Stimulated activated CD8-positive, alpha-beta memory T cell treated with anti-CD3 and anti-CD28 coated beads, Interleukin-15, amount 100 ng/mL, for 24 hours (primary cell): ENCODE measurements around the gene FASTK.

Experiments
- DNase-seq: peaks from one replicate; pipeline ENCODE4 v3.0.0-alpha.2; 2020; ENCODE audit warnings: low read depth

Gene FASTK

DNA sequence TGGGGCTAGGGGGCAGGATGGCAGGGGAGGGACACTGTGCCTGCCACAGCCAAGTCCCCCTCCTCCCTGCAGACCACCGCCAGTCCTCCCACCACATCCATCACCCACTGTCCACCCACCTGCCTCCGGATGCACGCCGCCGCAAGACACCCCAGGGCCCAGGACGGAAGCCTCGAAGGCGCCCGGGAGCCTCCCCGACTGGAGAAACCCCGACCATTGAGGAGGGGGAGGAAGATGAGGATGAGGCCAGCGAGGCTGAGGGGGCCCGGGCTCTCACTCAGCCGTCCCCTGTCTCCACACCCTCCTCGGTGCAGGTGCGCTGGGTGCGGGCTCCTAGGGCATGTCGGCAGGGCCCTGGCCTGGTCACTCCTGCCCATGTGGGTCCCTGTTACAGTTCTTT, 16.2 kb downstream of the FASTK start:
- no peak for DNase-seq

DNA sequence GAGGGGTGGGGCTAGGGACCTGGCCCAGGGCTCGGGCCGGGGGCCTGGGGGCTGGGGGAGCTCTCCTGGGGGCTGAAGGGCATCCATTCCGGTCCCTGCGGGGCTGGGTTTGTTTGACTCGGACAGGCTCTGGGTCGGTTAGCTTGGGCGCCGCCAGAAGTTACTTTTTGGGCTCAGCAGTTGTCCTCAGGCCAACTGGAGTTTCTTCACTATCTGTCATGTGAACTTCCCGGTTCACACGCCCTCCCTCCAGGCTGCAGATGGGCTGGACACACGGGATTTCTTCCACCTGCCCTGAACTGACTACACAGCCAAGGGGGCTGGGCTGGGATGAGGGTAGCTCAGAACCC, 17.4 kb downstream of the FASTK start:
- no peak for DNase-seq

DNA sequence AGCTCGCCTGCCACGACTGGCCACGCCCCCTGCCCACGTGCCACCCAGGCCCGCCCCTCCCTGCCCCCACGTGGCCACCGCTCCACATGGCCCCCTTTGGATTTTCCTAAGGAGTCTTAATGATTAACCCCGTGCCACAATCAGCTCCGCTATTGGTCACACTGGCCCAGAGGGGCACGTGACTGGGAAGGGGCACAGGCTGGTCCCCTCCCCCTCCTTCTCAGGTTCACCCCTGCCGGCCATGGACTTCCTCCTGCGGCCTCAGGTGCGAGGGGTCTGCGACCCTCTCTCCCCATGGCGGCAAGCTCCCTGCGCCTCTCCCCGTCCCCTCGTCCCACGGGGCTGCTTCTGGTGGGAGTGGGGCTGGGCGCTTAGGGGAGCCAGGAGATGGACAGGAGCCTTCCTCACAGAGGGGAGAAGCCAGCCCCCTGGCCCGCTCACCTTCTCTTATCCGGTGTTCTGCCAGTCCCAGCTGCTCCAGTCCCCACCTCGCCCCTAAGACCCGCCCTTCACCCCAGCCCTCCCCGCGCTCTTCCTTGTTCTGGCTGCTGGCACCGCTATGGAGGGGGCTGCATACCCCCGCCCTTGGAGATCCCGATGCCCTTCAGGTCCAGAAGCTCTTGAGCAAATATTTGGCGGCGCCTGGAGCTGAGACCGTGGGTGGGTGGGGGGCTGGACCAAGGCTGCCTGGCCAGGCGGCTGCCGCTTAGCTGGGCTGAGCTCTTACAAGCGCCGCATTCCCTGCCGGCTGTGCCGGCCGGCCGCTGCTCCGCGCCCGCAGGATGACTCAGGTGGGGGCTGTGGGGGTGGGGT, 18.0 kb downstream of the FASTK start:
- no peak for DNase-seq

DNA sequence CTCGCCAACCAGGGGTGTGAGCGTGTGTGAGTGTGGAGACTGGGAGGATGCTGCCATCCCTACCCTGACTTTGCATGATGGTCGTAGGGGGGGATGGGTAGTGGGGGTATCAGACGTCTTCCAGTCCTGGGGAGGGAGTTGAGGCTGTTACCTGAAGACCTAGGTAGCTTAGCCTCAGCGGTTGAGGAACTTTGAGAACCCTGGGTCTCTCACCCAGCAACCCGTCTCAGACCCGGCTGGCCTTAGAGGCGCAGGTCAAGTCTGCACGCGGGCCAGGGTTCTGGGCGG, 18.6 kb downstream of the FASTK start:
- DNase-seq: no peak

DNA sequence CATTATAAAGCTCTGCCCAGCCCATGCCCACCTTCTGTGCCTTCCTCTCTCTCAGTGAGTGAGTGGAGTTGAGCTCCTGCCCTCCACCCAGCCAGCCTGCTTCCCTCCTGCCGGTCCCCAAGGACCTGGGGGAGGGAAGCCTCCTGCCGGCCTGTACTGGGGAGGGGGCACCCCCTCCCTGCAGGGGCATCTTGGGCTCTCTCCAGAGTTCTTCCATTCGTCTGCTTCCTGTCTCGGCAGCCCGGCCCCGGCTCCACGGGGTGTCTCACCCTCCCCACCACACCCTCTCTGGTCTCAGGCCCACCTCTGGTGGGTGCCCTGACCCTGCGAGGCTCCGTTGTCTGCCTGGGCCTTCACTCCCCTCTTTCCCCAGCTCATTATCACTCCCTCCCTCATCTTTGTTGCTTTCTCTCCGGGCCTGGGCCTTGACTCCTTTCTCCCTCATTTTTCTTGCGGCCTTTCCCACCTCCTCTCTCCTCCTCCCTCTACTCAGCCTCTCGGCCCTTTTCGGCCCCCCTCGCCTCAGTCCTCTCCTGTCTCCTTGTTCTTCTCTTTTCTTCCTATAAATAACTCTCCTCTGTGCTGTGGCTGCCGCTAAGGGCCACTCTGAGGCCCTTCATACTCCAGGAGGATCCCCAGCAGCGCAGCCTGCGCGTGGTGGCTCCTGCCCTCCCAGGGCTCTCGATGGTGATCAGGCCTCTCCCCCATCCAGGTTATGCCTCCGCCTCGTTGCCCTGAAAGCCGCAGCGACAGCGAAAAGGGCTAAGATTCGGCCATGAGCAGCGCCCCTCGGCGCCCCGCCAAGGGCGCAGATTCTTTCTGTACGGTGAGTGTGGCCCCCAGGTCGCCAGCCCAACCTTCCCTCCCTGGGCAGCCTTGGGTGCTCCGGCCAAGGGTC, 19.1 kb downstream of the FASTK start:
- DNase-seq: no peak

DNA sequence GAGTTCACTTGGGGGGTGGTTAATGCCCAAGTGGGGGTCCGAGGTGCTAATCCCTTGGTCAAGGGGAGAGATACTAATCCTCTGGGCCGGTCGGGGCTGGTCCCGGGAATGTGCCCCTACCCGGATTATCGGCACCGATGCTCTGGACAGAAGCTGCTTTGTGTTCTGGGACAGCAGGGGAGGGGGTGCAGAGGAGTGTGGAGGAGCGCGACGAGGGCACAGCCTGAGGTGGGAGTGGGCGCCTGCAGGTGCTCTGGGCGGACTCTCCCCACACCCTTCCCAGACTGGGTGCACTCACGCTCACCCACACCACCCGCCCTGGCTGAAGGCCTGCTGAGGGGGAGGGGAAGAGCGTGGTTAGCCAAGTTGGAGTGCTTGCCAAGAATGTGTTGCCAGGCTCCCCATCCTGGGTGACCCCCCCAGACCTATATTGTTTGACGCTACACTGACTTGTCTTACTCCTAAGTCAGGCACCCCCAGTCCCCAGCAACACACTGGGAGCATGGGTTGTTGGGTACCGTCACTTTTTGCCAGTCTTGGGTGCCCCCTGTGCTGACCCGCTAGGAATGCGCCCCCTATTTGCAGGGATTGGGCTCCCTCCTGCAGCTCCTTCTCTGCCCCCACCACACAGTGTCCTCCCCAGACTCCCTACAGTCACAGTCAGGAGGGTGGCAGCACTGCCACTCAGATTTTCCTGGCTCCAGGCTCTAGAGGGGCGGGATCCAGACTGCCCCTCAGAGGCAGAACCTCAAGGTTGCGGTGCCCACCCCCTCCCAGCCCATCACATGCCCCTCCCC, 20.0 kb downstream of the FASTK start:
- no peak for DNase-seq

DNA sequence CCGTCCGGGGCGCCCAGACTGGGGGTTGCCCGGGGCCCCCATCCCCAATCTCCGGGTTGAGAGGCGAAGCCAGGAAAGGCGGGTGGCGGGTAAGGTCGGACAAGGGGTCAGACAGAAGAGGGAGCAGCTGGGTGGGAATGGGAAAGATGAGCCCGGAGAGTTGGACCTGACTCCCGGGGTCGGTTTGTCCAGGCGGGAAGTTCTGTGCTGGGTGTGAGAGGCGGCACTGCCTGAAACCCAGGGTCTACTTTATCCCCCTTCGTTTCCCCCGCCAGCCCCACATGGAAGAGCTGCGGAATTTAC, 20.5 kb downstream of the FASTK start:
- no peak for DNase-seq

DNA sequence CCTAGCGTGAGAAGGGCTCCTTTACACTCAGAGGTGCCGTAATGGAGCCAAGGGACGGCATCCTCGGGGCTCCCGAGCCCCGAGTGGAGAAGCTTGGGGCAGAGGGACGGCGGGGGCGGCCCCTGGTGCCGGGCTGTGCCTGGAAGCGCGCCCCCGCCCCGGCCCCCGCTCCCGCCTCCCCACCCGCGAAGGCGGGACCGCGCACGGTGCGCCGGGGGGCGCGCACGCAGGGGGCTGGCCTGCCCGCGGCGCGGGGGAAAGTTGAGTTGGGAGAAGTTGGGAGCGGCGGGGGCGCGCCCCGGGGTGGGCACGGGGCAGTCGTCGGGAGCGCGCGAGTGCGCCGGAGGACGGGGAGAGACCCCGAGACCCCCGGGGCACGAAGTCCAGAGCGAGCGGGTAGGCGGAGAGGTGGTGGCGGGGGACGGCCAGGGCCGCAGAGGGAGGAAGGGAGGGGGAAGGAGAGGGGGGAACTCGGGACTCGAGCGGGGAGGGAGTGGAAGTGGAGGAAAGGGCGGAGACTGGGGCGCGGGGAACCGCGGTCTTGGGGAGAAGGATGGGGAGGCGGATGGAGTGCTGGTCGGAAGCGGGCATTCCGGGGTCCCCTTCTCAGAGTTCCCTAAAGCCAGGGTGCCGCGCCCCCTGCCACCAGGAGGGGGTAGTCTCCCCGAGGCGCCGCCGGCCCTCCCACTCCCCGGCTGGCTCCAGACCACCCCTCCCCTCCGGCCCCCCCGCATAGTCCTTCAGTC, 21.1 kb downstream of the FASTK start, which contains the start of gene SLC4A2:
Gene SLC4A2, plus strand, starts transcription at position 223 of the 746 bp plus-strand sequence. CDS start 2,399 bp downstream, outside the sequence.
- DNase-seq: peak; percentile 64

DNA sequence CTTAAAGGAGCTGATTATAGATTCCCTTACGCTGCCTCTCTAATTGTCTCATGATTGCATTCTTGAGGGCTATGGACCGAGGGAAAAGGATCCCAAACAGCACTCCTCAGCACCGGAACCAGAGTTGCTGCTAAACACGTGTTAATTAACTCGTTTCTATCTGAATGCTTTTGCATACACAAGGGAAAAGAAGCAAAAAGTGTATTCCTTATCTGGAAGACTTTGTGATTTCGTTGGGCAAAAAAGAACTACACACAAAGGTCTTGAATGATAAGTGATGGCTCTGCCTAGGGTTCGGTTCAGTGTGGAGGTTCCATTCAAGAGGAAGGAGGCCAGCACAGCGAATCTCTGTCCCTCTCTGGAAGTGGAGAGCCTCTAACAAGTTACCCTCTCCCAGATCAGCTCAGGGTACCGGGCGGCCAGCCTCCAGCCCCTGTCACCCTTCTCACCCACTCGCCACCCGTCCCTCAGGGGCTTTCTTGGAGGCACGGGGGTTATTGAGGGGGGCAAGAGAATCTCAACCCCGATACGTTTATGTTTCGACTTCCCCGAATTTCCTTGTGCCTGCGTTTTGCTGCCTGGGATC, 21.7 kb downstream of the FASTK start:
- no peak for DNase-seq

DNA sequence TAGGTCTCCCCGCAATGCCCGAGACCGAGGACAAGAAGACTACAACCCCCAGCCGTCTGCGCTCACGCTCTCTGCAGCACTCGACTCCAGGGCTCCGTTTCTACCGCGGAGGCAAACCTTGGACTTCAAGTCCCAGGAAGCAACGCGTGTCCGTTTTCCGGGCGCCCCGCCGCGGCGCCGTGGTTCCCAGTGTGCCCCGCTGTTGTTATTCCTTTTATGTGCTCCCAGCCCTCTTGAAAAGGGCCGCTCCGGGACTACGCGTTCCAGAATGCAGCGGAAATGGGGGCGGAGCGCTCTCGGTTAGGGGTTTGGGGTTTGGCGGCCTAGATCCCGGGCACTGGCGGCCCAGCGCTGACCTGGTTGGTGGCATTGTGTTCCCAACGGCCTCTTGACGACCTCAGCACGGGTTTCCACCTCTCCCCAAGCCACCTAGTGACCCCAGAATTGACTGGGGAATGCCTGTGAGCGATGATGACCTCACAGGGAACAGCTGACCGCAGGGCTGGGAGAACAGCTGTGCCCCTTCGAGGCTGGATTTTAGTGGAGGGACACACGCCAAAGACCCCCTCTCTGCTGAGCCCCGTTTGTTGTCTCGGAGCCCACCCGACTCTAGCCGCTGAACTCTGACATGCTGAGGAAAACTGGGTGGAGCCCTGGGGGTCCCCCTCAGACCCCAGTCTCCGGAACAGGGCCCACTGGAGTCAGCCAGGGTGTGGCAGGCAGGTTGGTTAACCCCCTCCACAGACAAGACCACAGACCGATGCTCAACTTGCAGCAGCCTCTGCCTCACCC, 22.4 kb downstream of the FASTK start:
- peak; percentile 81 for DNase-seq

DNA sequence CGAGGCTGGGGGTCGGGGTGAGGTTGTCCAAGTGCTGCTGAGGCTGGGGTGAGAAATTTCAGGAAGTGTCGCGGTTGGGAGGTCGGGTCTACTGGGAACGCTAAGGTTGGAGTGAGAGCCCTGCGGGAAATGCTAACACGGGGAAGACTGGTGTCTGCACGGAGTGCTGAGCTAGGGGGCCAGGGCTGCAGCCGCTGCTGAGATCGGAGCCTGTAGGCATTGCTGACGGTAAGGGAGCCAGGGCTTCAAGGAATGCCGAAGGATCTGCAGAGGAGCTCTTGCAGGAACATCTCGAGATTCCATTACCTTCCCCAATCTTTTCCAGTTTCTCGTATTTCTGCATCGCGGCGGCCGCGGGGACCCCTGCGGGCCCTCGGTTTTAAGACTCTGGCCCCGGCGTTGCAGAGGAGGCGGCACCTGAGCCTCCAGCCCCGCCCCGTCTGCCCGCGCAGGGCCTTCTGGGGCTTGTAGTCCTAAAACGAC, 23.1 kb downstream of the FASTK start, which contains the start of gene CDK5:
Gene CDK5, minus strand, starts transcription at position 392 of the 483 bp plus-strand sequence. Its CDS starts 49 bp downstream, at position 343.
- no peak for DNase-seq

DNA sequence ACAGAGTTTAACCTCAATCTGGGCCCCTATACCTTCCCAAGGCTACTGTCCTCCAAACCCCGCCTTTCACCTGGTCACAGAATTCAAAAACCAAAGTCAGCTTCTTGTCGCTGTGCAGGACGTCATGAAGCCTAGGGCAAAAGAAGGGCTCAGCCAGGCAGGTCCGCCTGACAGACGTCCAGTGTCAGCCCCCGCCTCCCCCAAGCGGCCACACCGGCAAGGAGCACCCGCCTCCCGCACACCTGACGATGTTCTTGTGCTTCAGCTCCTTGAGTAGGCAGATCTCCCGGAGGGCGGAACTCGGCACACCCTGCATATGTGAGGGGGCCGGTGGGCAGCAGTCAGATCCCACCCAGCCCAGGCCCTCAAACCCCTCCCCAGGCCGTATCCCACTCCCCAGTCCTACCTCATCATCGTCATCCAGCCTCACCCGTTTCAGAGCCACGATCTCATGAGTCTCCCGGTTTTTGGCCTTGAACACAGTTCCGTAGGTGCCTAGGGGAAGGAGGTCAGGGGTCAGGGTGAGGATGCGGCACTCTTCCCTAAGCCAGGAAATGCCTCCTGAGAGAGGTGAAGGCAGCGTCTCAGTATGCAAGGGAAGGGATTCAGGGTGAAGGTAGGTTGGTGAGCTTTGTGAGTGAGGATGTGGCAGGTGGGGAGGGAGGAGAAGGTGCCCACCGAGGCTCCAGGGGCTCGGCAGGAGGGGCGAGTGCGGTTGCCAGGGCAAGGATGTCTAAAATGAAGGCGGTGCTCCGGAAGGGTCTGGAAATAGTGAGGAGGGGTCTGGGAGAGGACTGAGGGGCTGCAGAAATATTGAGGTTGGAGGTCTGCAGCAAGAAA, 23.7 kb downstream of the FASTK start:
- no peak for DNase-seq

DNA sequence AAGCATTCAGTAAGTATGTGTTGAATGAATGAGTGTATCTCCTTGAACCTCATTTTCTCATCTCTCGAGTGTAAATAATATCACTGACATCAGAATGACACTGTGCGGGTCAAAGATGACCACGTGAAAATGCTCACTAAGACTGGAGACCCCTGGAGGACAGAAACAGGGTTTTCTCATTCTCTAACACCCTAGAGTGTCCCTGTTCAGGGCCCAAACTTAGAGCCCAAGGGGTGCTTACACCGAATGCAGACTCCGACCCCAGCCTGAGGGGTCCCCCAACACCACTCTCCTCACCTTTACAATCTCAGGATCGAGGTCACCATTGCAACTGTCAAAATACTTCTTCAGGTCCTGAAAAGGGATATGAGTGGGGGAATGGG, 24.3 kb downstream of the FASTK start:
- no peak for DNase-seq

DNA sequence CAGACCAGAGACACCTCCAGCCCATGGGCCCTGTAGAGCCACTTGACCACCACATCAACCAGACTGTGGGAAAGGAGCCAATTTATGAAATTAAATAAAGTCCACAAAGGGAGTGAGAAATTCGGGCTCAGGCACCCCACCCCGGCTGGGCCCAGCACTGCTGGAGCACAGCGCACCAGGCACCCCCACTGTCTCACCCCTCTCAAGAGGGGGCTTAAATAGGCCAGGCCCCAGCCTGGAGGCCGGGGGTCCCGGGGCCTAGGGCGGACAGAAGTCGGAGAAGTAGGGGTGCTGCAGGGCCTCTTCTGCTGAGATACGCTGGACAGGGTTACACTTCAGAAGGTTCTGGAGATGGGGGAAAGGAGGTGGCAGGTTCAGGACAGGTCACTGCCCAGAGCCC, 26.9 kb downstream of the FASTK start:
- no peak for DNase-seq

DNA sequence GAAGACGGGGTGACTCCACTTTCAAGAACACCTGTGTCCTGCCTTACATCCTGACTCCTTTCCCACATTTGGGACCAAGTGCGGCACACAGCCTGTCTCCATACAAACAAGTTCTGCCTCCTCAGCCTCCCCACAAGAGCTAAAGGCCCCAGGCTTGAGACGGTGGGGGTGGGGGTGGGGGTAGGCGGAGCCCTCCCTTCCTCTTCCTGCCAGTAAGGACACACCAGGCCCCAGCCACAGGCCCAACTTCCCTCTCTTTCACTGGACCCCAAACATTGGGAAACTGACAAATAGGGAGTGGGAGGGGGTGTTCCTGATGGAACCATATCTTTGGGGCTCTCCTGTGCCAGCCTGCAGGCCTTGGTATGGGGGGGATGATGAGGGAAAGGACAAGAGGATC, 27.5 kb downstream of the FASTK start:
- no peak for DNase-seq

DNA sequence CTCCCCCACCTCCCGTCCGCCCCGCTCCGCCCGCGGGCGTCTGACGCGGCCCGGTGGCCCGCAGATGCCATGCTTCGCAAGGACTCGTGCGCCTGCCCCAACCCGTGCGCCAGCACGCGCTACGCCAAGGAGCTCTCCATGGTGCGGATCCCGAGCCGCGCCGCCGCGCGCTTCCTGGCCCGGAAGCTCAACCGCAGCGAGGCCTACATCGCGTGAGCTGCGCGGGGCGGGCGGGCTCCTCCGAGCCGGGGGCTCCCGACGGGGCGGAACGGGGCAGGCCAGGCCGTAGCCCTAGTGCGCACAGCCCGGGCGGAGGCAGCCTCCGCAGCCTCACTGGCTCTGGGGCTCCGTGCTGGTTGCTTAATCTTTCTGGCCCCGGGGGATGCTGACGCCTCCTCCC, 29.5 kb downstream of the FASTK start:
- DNase-seq: no peak

DNA sequence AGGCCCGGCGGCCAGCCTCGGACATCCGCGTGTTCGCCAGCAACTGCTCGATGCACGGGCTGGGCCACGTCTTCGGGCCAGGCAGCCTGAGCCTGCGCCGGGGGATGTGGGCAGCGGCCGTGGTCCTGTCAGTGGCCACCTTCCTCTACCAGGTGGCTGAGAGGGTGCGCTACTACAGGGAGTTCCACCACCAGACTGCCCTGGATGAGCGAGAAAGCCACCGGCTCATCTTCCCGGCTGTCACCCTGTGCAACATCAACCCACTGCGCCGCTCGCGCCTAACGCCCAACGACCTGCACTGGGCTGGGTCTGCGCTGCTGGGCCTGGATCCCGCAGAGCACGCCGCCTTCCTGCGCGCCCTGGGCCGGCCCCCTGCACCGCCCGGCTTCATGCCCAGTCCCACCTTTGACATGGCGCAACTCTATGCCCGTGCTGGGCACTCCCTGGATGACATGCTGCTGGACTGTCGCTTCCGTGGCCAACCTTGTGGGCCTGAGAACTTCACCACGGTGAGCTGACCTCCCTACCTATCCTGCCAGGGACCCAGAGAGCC, 31.6 kb downstream of the FASTK start:
- DNase-seq: no peak

DNA sequence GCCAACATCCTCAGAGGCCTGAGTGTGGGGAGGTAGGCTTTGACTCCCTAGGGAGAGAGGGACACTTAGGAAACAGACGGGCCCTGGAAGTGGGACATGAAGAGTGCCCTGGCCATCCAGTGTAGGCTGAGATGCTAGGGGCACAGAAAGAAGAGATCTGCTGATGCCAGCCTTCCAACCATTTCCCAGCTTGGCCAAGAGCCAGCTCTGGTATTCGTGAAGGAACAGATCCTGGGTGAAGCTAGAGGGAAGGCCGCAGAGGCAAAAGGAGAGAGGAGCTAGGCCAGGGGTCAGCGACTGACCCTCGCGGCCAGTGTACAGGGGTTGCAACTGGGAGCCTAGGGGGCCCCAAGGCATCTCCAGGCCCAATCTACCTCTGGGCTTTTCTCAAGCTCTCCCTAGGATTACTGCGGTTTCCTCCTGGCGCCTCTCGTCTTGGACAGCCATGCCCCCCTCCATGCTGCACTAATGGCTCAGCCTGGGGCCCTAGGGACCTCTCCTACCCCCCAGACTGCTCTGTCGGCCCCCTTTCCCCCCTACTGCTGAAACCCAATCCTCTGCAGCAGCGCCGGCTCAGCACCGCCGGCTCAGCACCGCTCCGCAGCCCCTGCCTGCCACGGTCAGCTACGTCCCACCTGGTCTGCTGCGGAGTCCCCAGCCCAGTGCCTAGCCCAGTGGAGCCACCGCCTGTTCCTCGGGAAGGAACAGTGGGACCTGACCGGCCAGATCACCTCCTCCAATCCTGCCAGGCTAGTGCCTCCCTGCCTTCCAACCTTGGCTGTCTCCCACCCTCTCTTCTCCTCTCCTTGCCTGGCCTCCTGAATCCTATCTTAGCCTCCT, 32.4 kb downstream of the FASTK start, which contains the start of gene ASIC3:
Gene ASIC3, plus strand, starts transcription at position 556 of the 840 bp plus-strand sequence. CDS start 355 bp downstream, outside the sequence.
- no peak for DNase-seq
